Measurements from ENCODE around the gene GGA3.
"Not testable (repeated sequence)": the region's sequence is repeated elsewhere in the genome, so short reads cannot be mapped to it uniquely, and the experiment has no call there.

GGA3 gene

DNA sequence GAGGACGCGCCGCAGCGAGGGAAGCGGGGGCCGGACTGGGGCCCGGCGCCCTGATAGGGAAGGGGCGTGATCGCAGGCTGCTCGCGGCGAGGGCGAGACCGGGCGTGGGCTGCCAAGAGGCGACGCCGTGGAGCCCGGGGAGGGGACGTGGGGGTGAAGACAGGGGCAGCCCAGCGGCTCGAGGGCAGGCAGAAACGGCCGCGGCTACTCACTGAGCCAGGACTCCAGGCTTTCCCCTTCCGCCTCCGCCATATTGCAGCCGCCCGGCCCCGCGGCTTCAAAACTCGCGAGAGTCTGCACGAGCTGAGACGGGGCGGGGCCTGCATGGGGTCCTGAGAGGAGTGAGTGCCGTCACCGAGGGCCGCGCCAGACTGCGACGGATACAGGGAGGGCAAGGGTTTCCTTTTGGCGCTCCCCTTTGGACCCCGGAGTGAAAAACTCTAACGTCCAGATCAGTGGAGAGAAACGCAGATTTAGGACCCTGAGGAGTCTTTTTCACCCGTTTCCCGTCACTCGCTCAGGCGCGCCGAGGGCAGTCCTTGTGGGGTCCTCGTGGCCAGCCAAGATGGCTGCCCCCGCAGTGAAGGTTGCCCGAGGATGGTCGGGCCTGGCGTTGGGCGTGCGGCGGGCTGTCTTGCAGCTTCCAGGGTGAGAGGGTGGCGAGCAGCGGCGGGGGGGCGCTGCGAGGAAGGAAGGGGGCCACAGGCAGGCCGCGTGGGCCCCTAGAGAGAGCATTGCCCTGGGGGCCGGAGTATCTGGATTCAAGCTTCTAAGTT is at the start of gene GGA3, which contains the start of gene MRPS7:
Gene GGA3, minus strand, starts transcription at position 271 of the 776 bp plus-strand sequence. Its CDS starts 19 bp downstream, at position 252.
Gene MRPS7, plus strand, starts transcription at position 544 of the 776 bp plus-strand sequence. Its CDS starts 22 bp downstream, at position 566.
- FAIRE-seq (peak; percentile 79), DNase-seq (ENCODE audit: insufficient read length, low spot score) (peak; percentile 98)

GRCh38 chr17:75308732-75309629 is 47.6 kb upstream of the GGA3 start:
- FAIRE-seq (no peak), DNase-seq (ENCODE audit: insufficient read length, low spot score) (no peak)

GRCh38 chr17:75307957-75308731 is 46.7 kb upstream of the GGA3 start:
- no peak for FAIRE-seq
- no peak for DNase-seq (ENCODE audit: insufficient read length, low spot score)

DNA sequence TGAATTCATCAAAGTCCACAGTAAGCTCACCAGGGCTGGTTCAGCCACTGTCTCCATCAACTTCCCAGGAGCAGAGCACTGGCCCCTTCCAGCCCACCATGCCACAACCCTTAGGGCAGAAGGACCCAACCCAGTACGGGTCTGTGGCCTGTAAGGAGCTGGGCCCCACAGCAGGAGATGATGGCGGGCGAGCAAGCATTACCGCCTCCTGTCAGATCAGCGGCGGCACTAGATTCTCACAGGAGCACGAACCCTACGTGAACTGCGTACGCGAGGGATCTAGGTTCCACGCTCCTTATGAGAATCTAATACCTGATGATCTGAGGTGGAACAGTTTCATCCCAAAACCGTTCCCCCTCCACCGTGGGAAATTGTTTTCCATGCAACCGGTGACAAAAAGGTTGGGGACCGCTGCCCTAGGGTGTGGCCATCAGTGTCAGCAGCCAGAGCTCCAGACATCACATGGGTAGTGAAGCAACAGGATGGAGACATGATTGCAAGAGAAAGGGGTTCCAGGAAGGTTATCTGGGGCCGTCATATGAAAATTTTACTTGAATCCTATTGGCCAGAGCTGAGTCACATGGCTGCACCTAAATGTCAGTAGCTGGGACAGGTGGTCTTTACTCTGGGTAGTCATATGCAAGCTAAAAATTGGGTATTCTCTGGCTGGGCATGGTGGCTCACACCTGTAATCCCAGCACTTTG is 40.2 kb upstream of the GGA3 start:
- FAIRE-seq, result no peak
- DNase-seq (ENCODE audit: insufficient read length, low spot score), result no peak

GRCh38 chr17:75301049-75301448 is 39.6 kb upstream of the GGA3 start:
- no peak for FAIRE-seq
- no peak for DNase-seq (ENCODE audit: insufficient read length, low spot score)

GRCh38 chr17:75300280-75300679 is 38.9 kb upstream of the GGA3 start:
- FAIRE-seq, result no peak
- DNase-seq (ENCODE audit: insufficient read length, low spot score), result no peak

DNA sequence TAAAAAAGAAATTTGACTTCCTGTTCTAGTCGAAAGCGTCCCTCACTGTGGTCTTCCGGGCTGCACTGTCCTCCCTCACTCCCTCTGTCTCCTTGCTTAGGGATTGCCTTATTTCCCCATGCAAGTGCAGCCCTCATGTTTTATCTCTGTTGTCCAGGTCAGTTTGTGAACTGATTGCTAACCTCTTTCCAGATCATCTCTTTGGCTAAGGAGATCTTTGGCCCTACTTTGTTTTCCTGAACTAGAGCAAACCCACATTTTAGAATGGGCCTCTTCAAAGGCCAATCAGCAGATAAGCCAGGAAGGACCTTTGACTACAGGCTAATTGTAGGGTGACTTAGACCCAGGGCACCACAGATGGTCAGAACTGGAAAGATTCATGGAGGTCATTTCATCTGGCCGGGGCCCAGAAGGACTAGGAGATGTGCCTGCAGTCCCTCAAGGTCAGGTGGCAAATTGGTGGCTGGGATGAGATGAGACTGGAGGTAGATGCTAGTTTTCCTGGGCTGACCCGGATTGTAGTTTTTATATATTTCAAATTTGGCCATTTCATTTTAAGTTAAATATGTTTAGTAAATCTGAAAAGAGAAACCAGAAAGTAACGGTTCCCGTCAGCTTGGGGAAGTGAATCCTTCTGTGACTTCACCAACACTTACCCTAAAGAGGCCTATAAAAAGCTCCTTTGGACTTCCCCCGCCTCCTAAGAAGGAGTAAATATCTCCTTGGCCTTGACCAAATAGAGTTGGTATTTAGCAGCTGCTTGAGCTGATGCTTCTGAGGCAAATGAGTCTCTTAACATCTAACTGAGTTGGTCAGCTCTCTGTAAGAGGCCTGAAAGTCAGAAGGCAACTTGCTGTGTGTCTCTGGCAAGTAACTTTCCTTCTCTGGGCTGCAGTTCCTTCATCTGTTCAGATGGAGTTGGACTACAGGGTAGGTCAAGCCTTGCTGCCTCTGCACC is 34.1 kb upstream of the GGA3 start:
- DNase-seq (ENCODE audit: insufficient read length, low spot score) (no peak), FAIRE-seq (no peak)

GRCh38 chr17:75292810-75293448 is 31.5 kb upstream of the GGA3 start:
- not testable (repeated sequence) for DNase-seq (ENCODE audit: insufficient read length, low spot score); FAIRE-seq

- no peak for DNase-seq (ENCODE audit: insufficient read length, low spot score)
- FAIRE-seq, result no peak
These were observed 28.5 kb upstream of the GGA3 start for GRCh38 chr17:75289832-75290337.

DNA sequence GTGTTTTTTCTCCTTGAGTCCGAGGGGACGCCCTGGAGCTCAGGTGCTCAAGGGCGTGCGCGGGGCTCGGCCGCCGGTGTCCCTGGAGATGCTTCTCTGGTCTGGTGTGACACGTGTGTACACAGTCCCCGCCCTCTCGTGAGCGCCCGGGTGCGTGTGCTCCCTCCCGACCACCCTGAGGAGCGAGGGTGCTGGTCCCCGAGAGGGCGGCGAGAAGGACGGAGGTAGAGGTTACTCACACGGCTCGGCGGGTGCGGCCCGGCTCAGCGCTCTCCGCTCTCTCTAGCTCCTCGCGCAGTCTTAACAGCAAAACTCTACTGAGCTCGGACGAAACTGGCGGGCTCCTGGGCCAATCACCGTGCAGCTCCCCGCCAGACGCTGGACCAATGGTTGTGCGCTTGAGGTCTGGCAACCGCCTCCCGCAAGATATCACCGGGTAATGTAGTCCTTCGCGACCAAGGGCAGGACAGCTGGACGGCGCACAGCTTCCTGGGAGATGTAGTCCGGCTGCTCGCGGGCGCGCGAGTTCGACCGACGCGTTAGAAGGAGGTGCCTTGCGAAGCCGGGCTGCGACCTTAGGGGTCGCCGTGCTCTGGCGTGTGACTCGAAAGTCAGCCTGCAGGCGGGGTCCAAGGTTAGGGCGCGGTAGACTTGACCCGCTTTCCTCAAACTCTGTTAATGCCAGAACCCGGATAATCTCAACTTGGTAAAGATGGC is 27.9 kb upstream of the GGA3 start, which contains the start of gene SLC25A19:
Gene SLC25A19, minus strand, starts transcription at position 319 of the 717 bp plus-strand sequence. CDS start 2,669 bp downstream, outside the sequence.
- FAIRE-seq (peak; percentile 98), DNase-seq (ENCODE audit: insufficient read length, low spot score) (peak; percentile 100)

DNA sequence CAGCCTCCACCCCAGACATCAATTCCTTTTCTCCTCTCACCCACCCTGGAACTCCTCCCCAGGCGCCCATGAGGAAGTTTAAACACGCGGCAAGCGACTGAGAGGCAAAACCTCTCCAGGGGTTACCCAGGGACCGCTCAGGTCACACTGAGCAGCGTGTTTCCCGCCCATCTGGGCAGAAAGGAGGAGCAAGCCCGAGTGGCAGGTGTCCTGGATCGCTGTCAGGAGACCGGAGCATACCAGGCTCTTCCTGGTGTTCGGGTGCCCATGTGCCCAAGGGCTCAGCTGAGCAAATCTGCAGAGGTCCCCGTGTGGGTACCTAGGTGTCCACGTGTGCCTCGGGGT is 27.3 kb upstream of the GGA3 start:
- peak; percentile 62 for DNase-seq (ENCODE audit: insufficient read length, low spot score)

DNA sequence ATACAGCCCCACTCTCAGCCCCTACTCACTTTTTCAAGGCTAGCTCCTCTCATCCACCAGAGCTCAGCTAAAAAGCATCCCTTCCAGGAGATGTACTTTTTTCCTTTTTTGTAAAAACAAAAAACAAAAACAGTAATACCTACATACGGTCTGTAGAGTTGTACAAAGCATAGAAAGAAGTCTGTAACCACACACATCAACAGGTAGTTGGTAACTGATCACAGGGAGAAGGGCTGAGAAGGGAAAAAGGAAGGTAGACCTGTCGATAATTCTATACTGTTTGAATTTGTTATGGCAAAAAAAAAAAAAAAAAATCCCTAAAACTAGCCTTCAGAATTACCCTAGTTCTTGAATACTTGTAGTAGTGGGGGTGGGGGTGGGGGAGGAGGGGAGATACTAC is 27.0 kb upstream of the GGA3 start:
- DNase-seq (ENCODE audit: insufficient read length, low spot score) (no peak), FAIRE-seq (no peak)

More for the DNA sequence above, 27.3 kb upstream of the GGA3 start:
- no peak for FAIRE-seq

DNA sequence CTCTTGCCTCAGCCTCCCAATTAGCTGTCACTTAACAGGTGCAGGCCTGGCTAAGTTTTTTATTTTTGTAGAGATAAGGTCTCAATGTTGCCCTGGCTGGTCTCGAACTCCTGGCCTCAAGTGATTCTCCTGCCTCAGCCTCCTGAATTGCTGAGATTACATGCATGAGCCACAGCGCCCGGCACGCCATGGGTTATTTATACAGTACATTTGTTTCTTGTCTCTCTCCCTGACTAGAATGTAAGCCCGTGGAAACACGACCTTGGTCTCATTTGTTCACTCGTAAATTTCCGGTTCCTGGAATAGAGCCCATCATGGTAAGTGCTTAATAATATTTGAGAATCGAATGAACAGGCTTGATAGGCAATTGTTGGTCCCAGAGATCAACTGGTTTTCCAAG is 25.8 kb upstream of the GGA3 start:
- FAIRE-seq, result no peak

GRCh38 chr17:75285123-75285522 is 23.7 kb upstream of the GGA3 start:
- DNase-seq (ENCODE audit: insufficient read length, low spot score) (no peak), FAIRE-seq (peak; percentile 44)

More for the DNA sequence above, 25.8 kb upstream of the GGA3 start:
- no peak for DNase-seq (ENCODE audit: insufficient read length, low spot score)

DNA sequence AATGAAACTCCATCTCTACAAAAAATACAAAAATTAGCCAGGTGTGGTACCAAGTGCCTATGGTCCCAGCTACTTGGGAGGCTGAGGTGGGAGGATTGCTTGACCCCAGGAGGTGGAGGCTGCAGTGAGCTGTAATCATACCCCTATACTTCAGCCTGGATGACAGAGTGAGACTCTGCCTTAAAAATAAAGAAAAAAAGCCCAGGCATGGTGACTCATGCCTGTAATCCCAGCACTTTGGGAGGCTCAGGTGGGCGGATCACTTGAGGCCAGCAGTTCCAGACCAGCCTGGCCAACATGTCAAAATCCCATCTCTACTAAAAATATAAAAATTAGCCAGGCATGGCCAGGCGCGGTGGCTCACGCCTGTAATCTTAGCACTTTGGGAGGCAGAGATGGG is 18.8 kb upstream of the GGA3 start:
- not testable (repeated sequence) for DNase-seq (ENCODE audit: insufficient read length, low spot score); FAIRE-seq

- peak; percentile 52 for FAIRE-seq
- no peak for DNase-seq (ENCODE audit: insufficient read length, low spot score)
These were observed 16.3 kb upstream of the GGA3 start for GRCh38 chr17:75277664-75278071.

DNA sequence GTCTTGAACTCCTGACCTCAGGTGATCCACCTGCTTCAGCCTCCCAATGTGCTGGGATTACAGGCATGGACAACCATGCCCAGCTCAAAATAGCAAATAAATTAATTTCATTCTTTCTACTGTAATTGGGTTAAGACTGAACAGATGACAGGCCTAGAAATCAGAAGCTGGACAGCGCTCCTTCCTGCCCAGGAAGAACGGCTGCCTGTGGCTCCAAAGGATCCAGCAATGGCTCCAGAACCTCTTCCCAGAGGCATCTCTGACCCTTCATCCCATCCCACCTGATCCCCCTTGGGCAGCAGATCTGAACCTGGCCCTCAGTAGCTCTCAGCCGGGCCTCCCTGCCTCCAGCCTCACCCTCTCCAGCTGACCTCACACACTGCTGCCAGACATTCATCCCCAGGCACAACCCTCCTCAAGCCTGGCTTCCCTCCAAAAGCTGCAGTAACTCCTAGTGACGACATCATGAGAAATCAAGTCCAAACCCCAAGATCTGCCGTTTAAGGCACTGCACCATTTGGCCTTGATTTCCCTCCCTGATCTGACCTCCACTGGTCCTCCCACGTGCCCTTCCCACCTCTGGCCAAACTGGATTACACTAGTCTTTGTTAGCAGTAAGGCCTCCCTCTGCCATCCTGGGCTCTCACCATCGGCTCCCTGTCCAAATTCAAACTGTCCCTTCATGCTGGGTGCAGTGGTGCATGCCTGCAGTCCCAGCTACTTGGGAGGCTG is 12.7 kb upstream of the GGA3 start:
- FAIRE-seq, result peak; percentile 51
- DNase-seq (ENCODE audit: insufficient read length, low spot score), result no peak
